CD14-positive monocyte (primary cell): ENCODE measurements around the gene KRT79. TPM values are rescaled to one million over a fixed set of nuclear protein-coding genes. Genes with fewer than 3 reads are reported as not detected.

Source experiments
- DNase-seq, 3 donors: peaks; one replicate each; pipeline ENCODE4 v3.0.0-alpha.2; 2011 to 2022
- H2AFZ ChIP-seq: 2 replicates; pipeline ENCODE4 v1.6.0; 2012; ENCODE audit warnings: mild to moderate bottlenecking, low read depth, low read length, inconsistent platforms; ENCODE audit not compliant: insufficient read depth, poor library complexity, severe bottlenecking
- H3K27ac ChIP-seq, 2 donors: 1 replicate in 1 of 2; 2 replicates in 1 of 2; pipeline ENCODE4 v1.5.1; 2012 to 2013; ENCODE audit warnings: low read length in 2 of 2, control low read depth in 1 of 2, inconsistent platforms in 1 of 2, low read depth in 1 of 2, mild to moderate bottlenecking in 1 of 2
- H3K27me3 ChIP-seq, 2 donors: one replicate each; pipeline versions ENCODE4 v1.6.0 to v1.6.1; 2011 to 2013; ENCODE audit warnings: low read length in 2 of 2; ENCODE audit not compliant: control insufficient read depth in 2 of 2, insufficient read depth in 2 of 2
- H3K36me3 ChIP-seq, 2 donors: replicated peaks in 1 of 2; 1 replicate in 1 of 2; 2 replicates in 1 of 2; pipeline versions ENCODE4 v1.5.1 to v1.6.1; 2012 to 2013; ENCODE audit warnings: low read length in 2 of 2, control low read depth in 1 of 2, inconsistent platforms in 1 of 2, mild to moderate bottlenecking in 1 of 2; ENCODE audit not compliant: insufficient read depth in 2 of 2, control insufficient read depth in 1 of 2
- H3K4me1 ChIP-seq, 2 donors: 1 replicate in 1 of 2; 2 replicates in 1 of 2; pipeline versions ENCODE4 v1.5.1 to v1.6.1; 2012 to 2013; ENCODE audit warnings: low read length in 2 of 2, control low read depth in 1 of 2, inconsistent platforms in 1 of 2, mild to moderate bottlenecking in 1 of 2, moderate library complexity in 1 of 2; ENCODE audit not compliant: insufficient read depth in 2 of 2, control insufficient read depth in 1 of 2
- H3K4me2 ChIP-seq: replicated peaks from 2 replicates; pipeline ENCODE3; 2012; ENCODE audit warnings: low read length, moderate library complexity, mild to moderate bottlenecking; ENCODE audit not compliant: poor library complexity, severe bottlenecking; ENCODE audit errors: extremely low read depth
- H3K4me3 ChIP-seq, 3 experiments: fragments of 200-600 bp in 1 of 3; sonication (generic) in 1 of 3; replicated peaks in 1 of 3; 1 replicate in 2 of 3; 2 replicates in 1 of 3; pipeline ENCODE4 v1.5.1; 2011 to 2013; ENCODE audit warnings: low read length in 3 of 3, mild to moderate bottlenecking in 3 of 3, control low read depth in 2 of 3, low read depth in 2 of 3, inconsistent platforms in 1 of 3, moderate library complexity in 1 of 3
- H3K79me2 ChIP-seq: 2 replicates; pipeline ENCODE4 v1.6.0; 2012; ENCODE audit warnings: mild to moderate bottlenecking, control low read depth, inconsistent platforms, low read length, moderate library complexity; ENCODE audit not compliant: insufficient read depth
- H3K9ac ChIP-seq: 2 replicates; pipeline ENCODE4 v1.6.0; 2017; ENCODE audit warnings: low read length, mild to moderate bottlenecking; ENCODE audit not compliant: insufficient read depth, poor library complexity, severe bottlenecking
- H3K9me3 ChIP-seq, 2 donors: replicated peaks in 1 of 2; 1 replicate in 1 of 2; 2 replicates in 1 of 2; pipeline versions ENCODE4 v1.5.1 to v1.6.1; 2012 to 2013; ENCODE audit warnings: low read length in 2 of 2, control low read depth in 1 of 2; ENCODE audit not compliant: control insufficient read depth in 1 of 2, insufficient read depth in 1 of 2
- H4K20me1 ChIP-seq: 2 replicates; pipeline ENCODE4 v1.6.0; 2012; ENCODE audit warnings: mild to moderate bottlenecking, low read length, control low read depth, moderate library complexity; ENCODE audit not compliant: insufficient read depth
- H3K27ac Mint-ChIP-seq, 7 donors: one replicate each; pipeline ENCODE4 v1.8.0; 2020; ENCODE audit warnings: mild to moderate bottlenecking in 7 of 7, mixed read lengths in 7 of 7, moderate library complexity in 6 of 7, inconsistent platforms in 2 of 7
- H3K27me3 Mint-ChIP-seq, 3 donors: one replicate each; pipeline ENCODE4 v1.8.0; 2021 to 2022; ENCODE audit warnings: low read depth in 3 of 3, mild to moderate bottlenecking in 3 of 3, mixed read lengths in 3 of 3, moderate library complexity in 3 of 3, inconsistent platforms in 1 of 3
- H3K36me3 Mint-ChIP-seq, 2 donors: one replicate each; pipeline ENCODE4 v1.8.0; 2020; ENCODE audit warnings: mixed read lengths in 2 of 2, inconsistent platforms in 1 of 2, mild to moderate bottlenecking in 1 of 2
- H3K4me1 Mint-ChIP-seq: one replicate; pipeline ENCODE4 v1.8.0; 2020; ENCODE audit warnings: mild to moderate bottlenecking, mixed read lengths
- H3K4me3 Mint-ChIP-seq, 2 donors: one replicate each; pipeline ENCODE4 v1.8.0; 2020; ENCODE audit warnings: mild to moderate bottlenecking in 2 of 2, mixed read lengths in 2 of 2, moderate library complexity in 1 of 2
- H3K9me3 Mint-ChIP-seq, 7 donors: one replicate each; pipeline ENCODE4 v1.8.0; 2020 to 2022; ENCODE audit warnings: mixed read lengths in 7 of 7, mild to moderate bottlenecking in 6 of 7, moderate library complexity in 6 of 7, inconsistent platforms in 2 of 7
- CTCF ChIP-seq: fragments of 200-600 bp; IDR thresholded peaks from one replicate; pipeline ENCODE4 v1.8.0; 2022; ENCODE audit warnings: antibody characterized with exemption, mild to moderate bottlenecking
- WGBS: methylation state at CpG from one replicate; pipeline ENCODE4 v1.1.5; 2013; ENCODE audit warnings: missing lambda C conversion rate; ENCODE audit not compliant: insufficient coverage; 5-methylcytosine and 5-hydroxymethylcytosine counted together
- intact Hi-C, 2 donors: fragments of 100-400 bp; cut with micrococcal nuclease; formaldehyde crosslinking; loops; one replicate each; pipeline versions ENCODE4 v1.15.0 to v1.15.1; 2023
- polyA plus RNA-seq, 3 donors: library from polyadenylated mRNA; depleted of rRNA in 1 of 3; unstranded in 2 of 3; stranded (reverse) in 1 of 3; fragments of 300-500 nt in 2 of 3; fragments of >200 nt in 1 of 3; fragmentation: Illumina TruSeq in 2 of 3; gene quantifications; 1 replicate in 2 of 3; 2 replicates in 1 of 3; pipeline ENCODE4 v1.2.3, GENCODE V29; 2012 to 2021

Gene KRT79
- polyA plus RNA-seq, 3 donors = not detected

GRCh38 chr12:52805739-52806138 lies 28.4 kb downstream of the KRT79 start:
- H3K27me3 Mint-ChIP-seq = peaks cover 0 to 6% (median 6%) of the 10 kb centered on the region in 3 donors
- intact Hi-C loops = no loop called here
- no peak overlapping the region for H3K27ac Mint-ChIP-seq

GRCh38 chr12:52805000-52805399 lies 29.1 kb downstream of the KRT79 start:
- intact Hi-C loops = no loop called here
- peaks cover under 1 to 6% (median 6%) of the 10 kb centered on the region in 3 donors for H3K27me3 Mint-ChIP-seq
- Histone ChIP-seq H3K36me3 (no peaks in the 10 kb centered on the region), H3K27ac (no peak overlapping the region), H3K4me1 (no peaks in the 10 kb centered on the region), H3K4me2 (no peak overlapping the region), H3K9me3 (no peaks in the 10 kb centered on the region), H3K9ac (no peak overlapping the region), H4K20me1 (no peaks in the 10 kb centered on the region), H3K4me3 (no peak overlapping the region), H3K27me3 (no peaks in the 10 kb centered on the region), H2AFZ (no peak overlapping the region), H3K79me2 (no peaks in the 10 kb centered on the region)
- DNase-seq = no peak
- no peaks in the 10 kb centered on the region for H3K36me3 Mint-ChIP-seq
- no peak overlapping the region for H3K27ac Mint-ChIP-seq
- no peaks in the 10 kb centered on the region for H3K4me1 Mint-ChIP-seq
- peaks cover 0 to 2% (median 0%) of the 10 kb centered on the region in 7 donors for H3K9me3 Mint-ChIP-seq
- no peak overlapping the region for H3K4me3 Mint-ChIP-seq
- TF ChIP-seq CTCF = no peak
- 67% methylated on average over 1 of the region's 1 CpG for WGBS

More at GRCh38 chr12:52805739-52806138, 28.4 kb downstream of the KRT79 start:
- Histone ChIP-seq H3K27ac (no peak overlapping the region), H3K9ac (no peak overlapping the region), H3K79me2 (no peaks in the 10 kb centered on the region), H3K4me2 (no peak overlapping the region), H3K4me1 (no peaks in the 10 kb centered on the region), H3K27me3 (no peaks in the 10 kb centered on the region), H4K20me1 (no peaks in the 10 kb centered on the region), H3K4me3 (no peak overlapping the region), H3K9me3 (no peaks in the 10 kb centered on the region), H2AFZ (no peak overlapping the region), H3K36me3 (no peaks in the 10 kb centered on the region)
- DNase-seq = no peak
- Mint-ChIP-seq H3K9me3 (peaks cover 0 to 2% (median 0%) of the 10 kb centered on the region in 7 donors), H3K36me3 (no peaks in the 10 kb centered on the region), H3K4me1 (no peaks in the 10 kb centered on the region), H3K4me3 (no peak overlapping the region)
- WGBS = 100% methylated on average over 1 of the region's 3 CpGs
- no peak for TF ChIP-seq CTCF
